HAP-1 (cell line): Measurements from ENCODE around the gene NR3C2.

Experiments
- DNase-seq, 2 experiments: peaks; one replicate each; pipeline ENCODE4 v3.0.0-alpha.2; 2016 to 2020; ENCODE audit warnings: low spot score in 2 of 2
- H3K27me3 ChIP-seq: fragments of 250-450 bp; sonication (Bioruptor Pico); 2 replicates; pipeline ENCODE4 v1.5.1; 2020; ENCODE audit warnings: low read depth, mild to moderate bottlenecking, moderate library complexity
- H3K36me3 ChIP-seq: fragments of 250-450 bp; sonication (Bioruptor Pico); replicated peaks from 2 replicates; pipeline ENCODE4 v1.5.1; 2020; ENCODE audit warnings: mild to moderate bottlenecking
- H3K4me1 ChIP-seq: fragments of 250-450 bp; sonication (Bioruptor Pico); 2 replicates; pipeline ENCODE4 v1.5.1; 2020; ENCODE audit warnings: mild to moderate bottlenecking
- H3K4me3 ChIP-seq: fragments of 250-450 bp; sonication (Bioruptor Pico); 2 replicates; pipeline ENCODE4 v1.5.1; 2020; ENCODE audit warnings: mild to moderate bottlenecking, moderate library complexity
- H3K9me3 ChIP-seq: fragments of 250-450 bp; sonication (Bioruptor Pico); 2 replicates; pipeline ENCODE4 v1.5.1; 2020; ENCODE audit warnings: mild to moderate bottlenecking, moderate library complexity
- in situ Hi-C: fragments of 300-500 bp; cut with MboI; formaldehyde crosslinking; loops from 3 replicates; pipeline ENCODE4 v1.14.3; 2020; ENCODE audit warnings: low sequenced_read_pairs, inconsistent platforms, mixed read lengths

NR3C2 gene

DNA sequence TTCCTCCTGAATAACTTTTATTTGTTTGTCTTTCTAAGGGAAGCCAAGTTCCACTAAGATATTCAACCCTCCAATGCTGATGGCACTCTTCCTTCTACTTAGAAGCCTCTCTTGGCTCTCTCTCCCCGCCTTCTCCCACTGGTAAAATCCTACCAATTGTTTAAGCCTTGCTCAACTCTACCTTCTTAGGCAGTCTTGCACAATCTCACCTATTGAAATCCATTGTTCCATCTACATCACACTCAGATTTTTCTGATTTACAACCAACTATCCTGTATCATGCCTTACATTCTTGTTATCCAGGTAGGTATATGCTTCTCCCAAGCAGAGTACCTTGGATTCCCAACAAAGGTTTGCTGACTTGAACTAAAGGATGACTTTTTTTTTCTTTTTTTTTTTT, 69.1 kb downstream of the NR3C2 start:
- Histone ChIP-seq H3K36me3 (no peaks in the 10 kb centered on the region), H3K4me1 (no peaks in the 10 kb centered on the region), H3K9me3 (no peaks in the 10 kb centered on the region), H3K4me3 (no peak overlapping the region), H3K27me3 (no peaks in the 10 kb centered on the region)
- in situ Hi-C loops = no loop called here
- DNase-seq = no peak

DNA sequence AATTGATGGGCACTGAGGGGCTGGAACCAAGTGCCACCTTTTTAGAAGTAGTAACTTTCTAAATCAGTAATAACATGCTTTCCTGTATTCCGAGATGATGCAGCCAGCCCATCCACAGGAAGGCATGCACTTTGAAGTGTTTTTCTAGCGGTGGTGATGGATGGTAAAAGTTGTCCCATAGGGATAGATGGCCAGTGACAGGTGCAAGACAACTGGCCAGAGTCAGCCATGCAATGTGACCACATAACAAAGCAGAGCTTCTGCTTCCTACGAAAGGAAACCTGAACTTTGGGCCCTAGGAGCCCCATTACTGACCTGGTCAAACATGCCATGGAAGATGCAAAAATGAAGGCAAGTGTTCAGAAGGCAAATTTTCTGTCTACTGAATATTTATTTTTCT, 72.3 kb downstream of the NR3C2 start:
- H3K4me1 ChIP-seq = no peaks in the 10 kb centered on the region
- H3K36me3 ChIP-seq = no peaks in the 10 kb centered on the region
- in situ Hi-C loops = no loop called here
- no peaks in the 10 kb centered on the region for H3K27me3 ChIP-seq
- H3K4me3 ChIP-seq = no peak overlapping the region
- no peaks in the 10 kb centered on the region for H3K9me3 ChIP-seq
- no peak for DNase-seq

DNA sequence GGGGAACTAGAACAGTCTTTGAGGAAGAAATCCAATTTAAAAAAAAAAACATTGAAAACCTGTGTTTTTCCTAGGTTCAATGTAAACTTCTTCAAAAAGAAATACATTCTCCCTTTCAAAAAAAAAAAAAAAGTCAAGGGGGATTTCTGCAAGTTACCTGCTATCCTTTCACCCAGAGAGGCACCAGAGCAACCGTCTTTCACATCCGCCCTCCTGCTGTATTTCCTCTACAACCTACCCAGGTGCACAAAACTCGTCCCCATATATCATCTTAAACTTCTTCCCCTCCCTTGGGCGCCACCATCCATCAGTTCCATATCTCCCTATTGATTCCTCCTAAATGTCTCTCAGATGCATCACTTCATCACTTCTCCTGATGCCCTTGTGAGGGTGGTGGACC, 74.5 kb downstream of the NR3C2 start:
- Histone ChIP-seq H3K4me3 (no peak overlapping the region), H3K27me3 (no peaks in the 10 kb centered on the region), H3K4me1 (no peaks in the 10 kb centered on the region), H3K36me3 (no peaks in the 10 kb centered on the region), H3K9me3 (no peaks in the 10 kb centered on the region)
- DNase-seq = no peak
- in situ Hi-C loops = no loop called here

GRCh38 chr4:148366251-148366650, 76.0 kb downstream of the NR3C2 start:
- Histone ChIP-seq H3K9me3 (no peaks in the 10 kb centered on the region), H3K4me3 (no peak overlapping the region), H3K36me3 (no peaks in the 10 kb centered on the region), H3K4me1 (no peaks in the 10 kb centered on the region), H3K27me3 (no peaks in the 10 kb centered on the region)
- in situ Hi-C loops = no loop called here
- DNase-seq = no peak

DNA sequence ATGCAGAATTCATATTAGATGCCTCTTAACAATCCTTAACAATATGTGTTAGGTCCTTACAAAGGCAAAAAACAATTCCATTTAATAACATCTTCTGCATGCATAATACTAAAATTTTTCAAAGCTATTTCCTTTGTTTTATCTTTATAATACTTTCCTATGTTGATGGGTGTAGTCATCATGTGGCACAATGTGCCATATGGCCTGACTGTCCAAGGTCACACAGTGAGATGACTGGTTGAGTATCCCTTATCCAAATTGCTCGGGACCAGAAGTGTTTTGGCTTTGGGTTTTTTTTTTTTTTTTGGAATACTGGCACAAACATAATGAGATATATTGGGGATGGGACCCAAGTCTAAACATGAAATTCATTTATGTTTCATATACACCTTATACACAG, 77.7 kb downstream of the NR3C2 start:
- no peak overlapping the region for H3K4me3 ChIP-seq
- no peaks in the 10 kb centered on the region for H3K4me1 ChIP-seq
- H3K36me3 ChIP-seq = no peaks in the 10 kb centered on the region
- no peaks in the 10 kb centered on the region for H3K27me3 ChIP-seq
- in situ Hi-C loops = no loop called here
- no peaks in the 10 kb centered on the region for H3K9me3 ChIP-seq
- no peak for DNase-seq

DNA sequence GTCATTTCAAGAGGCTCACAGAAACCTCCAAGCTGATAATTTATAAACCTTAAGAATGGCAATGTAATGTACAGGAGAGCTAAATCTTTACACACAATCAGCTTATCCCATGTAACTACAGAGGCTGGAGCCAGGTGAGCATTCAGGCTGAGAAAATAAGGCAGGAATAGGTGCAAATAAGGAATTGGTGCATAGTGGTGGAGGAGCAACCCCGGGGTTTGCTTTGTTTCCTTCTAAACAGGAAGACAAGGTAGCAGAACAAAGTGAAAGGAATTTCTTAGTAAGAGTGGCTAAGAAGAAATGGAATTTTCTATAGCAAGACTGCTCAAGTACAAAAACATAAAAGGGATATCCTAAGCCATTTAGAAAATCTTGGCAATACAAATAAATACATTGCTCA, 82.4 kb downstream of the NR3C2 start:
- H3K36me3 ChIP-seq = no peaks in the 10 kb centered on the region
- no peak overlapping the region for H3K4me3 ChIP-seq
- no peaks in the 10 kb centered on the region for H3K27me3 ChIP-seq
- in situ Hi-C loops = no loop called here
- no peak for DNase-seq
- H3K4me1 ChIP-seq = no peaks in the 10 kb centered on the region
- no peaks in the 10 kb centered on the region for H3K9me3 ChIP-seq

- Histone ChIP-seq H3K9me3 (no peaks in the 10 kb centered on the region), H3K4me1 (no peaks in the 10 kb centered on the region), H3K4me3 (no peak overlapping the region), H3K27me3 (no peaks in the 10 kb centered on the region), H3K36me3 (no peaks in the 10 kb centered on the region)
- no peak for DNase-seq
- in situ Hi-C loops = no loop called here
These were observed 86.6 kb downstream of the NR3C2 start for GRCh38 chr4:148355442-148356123.

- Histone ChIP-seq H3K36me3 (no peaks in the 10 kb centered on the region), H3K27me3 (no peaks in the 10 kb centered on the region), H3K4me1 (no peaks in the 10 kb centered on the region), H3K4me3 (no peak overlapping the region), H3K9me3 (no peaks in the 10 kb centered on the region)
- no peak for DNase-seq
- in situ Hi-C loops = no loop called here
These were observed 88.0 kb downstream of the NR3C2 start for GRCh38 chr4:148354186-148354585.

DNA sequence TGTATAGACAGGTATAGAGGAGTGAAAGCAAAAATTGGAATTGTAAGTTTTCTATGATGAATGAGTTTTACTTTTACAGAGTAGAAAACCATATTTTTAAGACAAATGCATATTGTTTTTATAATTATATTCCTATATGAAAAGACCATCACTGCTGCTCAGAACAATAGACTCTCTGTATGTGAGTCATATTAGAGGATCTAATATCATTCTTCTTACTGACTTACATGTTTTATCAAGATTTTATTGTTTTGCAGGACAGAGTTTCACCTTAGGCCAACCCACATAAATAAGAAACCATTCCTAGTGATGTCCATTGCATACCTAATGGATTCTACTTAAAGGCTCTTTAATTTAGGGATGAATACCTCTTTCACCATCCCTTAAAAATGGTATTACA, 88.6 kb downstream of the NR3C2 start:
- no peaks in the 10 kb centered on the region for H3K4me1 ChIP-seq
- DNase-seq = no peak
- H3K36me3 ChIP-seq = no peaks in the 10 kb centered on the region
- H3K9me3 ChIP-seq = no peaks in the 10 kb centered on the region
- no peaks in the 10 kb centered on the region for H3K27me3 ChIP-seq
- H3K4me3 ChIP-seq = no peak overlapping the region
- in situ Hi-C loops = no loop called here

DNA sequence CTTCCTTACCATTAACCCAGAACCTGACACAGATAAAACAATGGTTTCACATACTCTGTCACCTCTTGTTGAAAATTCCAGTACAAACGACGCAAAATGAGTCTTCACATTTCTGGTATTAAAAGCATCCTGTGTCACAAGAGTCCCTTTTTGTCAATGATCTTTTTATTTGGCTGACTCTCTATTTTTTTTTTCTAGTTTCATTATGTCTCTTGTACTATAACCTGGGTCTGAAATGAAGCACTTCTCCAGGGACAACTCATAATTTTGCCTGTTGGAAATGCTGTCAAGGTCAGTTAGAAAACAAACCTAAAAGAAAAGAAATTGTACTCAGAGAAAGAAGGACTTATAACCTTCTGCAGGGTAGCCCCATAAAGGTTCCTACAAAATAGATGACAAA, 93.1 kb downstream of the NR3C2 start:
- Histone ChIP-seq H3K36me3 (no peaks in the 10 kb centered on the region), H3K9me3 (no peaks in the 10 kb centered on the region), H3K4me3 (no peak overlapping the region), H3K4me1 (no peaks in the 10 kb centered on the region), H3K27me3 (no peaks in the 10 kb centered on the region)
- in situ Hi-C loops = no loop called here
- no peak for DNase-seq

DNA sequence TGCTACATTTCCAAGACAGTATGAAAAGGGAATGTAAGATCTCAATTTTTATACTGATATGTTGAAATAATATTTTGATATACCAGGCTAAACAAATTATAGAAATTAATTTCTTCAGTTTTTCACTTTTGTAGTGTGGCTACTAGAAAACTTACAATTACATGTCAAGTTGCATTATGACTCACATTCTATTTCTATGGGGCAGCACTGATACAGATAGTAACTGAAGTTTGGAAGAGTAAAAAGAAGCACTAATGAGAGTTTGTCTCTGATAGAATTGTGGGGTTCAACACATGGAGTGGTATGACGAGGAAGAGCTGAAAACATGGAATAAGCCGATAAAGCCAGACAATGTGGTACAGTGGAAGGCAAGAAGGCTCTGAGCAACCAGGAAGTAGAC, 95.6 kb downstream of the NR3C2 start:
- Histone ChIP-seq H3K27me3 (no peaks in the 10 kb centered on the region), H3K36me3 (no peaks in the 10 kb centered on the region), H3K4me1 (no peaks in the 10 kb centered on the region), H3K9me3 (no peaks in the 10 kb centered on the region), H3K4me3 (no peak overlapping the region)
- no peak for DNase-seq
- in situ Hi-C loops = no loop called here

GRCh38 chr4:148345509-148345908, 96.7 kb downstream of the NR3C2 start:
- in situ Hi-C loops = no loop called here
- Histone ChIP-seq H3K4me3 (no peak overlapping the region), H3K4me1 (no peaks in the 10 kb centered on the region), H3K9me3 (no peaks in the 10 kb centered on the region), H3K27me3 (no peaks in the 10 kb centered on the region), H3K36me3 (no peaks in the 10 kb centered on the region)
- no peak for DNase-seq

DNA sequence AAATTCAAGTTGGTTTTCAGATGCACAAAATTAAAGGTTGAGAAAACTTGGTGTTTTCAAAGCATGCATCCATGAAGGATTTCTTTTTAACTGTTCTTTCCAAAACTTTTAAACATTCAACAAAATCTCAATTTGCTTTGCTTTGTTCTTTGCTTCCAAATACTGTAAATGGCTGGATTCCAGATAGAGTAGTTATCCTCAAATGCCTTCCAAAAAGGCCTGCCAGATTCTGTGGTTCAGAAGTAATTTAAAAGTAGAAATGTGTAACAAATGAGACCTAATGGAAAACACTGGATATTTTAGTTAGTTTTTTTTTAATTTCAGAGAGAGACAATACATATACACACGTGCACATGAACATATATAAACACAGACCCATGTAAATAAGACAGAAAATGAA, 97.3 kb downstream of the NR3C2 start:
- no peaks in the 10 kb centered on the region for H3K36me3 ChIP-seq
- in situ Hi-C loops = no loop called here
- no peaks in the 10 kb centered on the region for H3K9me3 ChIP-seq
- DNase-seq = no peak
- no peak overlapping the region for H3K4me3 ChIP-seq
- no peaks in the 10 kb centered on the region for H3K4me1 ChIP-seq
- no peaks in the 10 kb centered on the region for H3K27me3 ChIP-seq

GRCh38 chr4:148344352-148344751, 97.9 kb downstream of the NR3C2 start:
- Histone ChIP-seq H3K4me3 (no peak overlapping the region), H3K27me3 (no peaks in the 10 kb centered on the region), H3K4me1 (no peaks in the 10 kb centered on the region), H3K9me3 (no peaks in the 10 kb centered on the region), H3K36me3 (no peaks in the 10 kb centered on the region)
- DNase-seq = no peak
- in situ Hi-C loops = no loop called here
